GM21367 (cell line): ENCODE results near the gene ARHGAP26.
"Not testable (repeated sequence)": the region's sequence is repeated elsewhere in the genome, so short reads cannot be mapped to it uniquely, and the experiment has no call there.

Experiments
- ATAC-seq: cut with Tn5 transposase; IDR thresholded peaks from one replicate; pipeline ENCODE4 v1.9.1; 2021; ENCODE audit not compliant: unreplicated experiment

ARHGAP26 gene

GRCh38 chr5:142978726-142979125 is 208.5 kb downstream of the ARHGAP26 start:
- no peak for ATAC-seq

DNA sequence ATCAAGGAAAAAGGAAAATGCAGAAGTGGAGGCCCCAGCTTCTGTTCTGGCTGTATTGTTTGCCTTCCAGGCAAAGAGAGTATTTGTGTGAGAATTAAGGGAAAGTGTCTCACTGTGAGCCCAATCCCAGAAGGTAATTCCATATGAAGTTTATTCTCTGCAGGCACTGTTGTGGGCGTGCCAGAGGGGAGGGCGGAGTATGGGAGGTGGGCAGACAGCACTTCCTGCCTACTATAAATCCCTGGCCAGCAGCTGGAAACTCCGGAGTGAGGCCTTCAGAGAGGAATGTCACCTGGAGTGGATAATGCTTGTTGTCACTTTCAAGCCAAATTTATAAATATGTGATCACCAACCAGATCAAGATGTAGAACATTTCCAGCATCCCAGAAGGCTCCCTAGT is 209.5 kb downstream of the ARHGAP26 start:
- ATAC-seq: no peak

DNA sequence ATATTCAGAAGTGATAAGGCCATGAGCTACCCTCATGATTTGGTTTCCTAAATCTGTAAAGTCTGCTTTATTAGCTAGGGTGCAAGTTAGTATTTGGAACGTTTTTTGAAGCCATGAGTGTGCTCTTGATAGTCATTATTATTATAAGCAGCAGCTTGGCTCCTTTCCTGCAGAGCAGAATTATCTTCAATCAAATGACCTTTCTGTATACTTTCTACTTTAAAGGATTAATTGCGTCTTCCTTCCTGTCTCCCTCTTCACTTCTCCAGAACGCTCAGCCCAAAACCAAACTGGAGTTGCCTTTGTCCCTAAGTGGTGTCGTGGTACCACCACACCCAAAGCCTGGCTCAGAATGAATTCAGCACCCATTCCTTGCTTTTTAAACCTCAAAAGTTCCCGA is 211.3 kb downstream of the ARHGAP26 start:
- no peak for ATAC-seq

- no peak for ATAC-seq
Measured at GRCh38 chr5:142981886-142982820, 212.0 kb downstream of the ARHGAP26 start.

DNA sequence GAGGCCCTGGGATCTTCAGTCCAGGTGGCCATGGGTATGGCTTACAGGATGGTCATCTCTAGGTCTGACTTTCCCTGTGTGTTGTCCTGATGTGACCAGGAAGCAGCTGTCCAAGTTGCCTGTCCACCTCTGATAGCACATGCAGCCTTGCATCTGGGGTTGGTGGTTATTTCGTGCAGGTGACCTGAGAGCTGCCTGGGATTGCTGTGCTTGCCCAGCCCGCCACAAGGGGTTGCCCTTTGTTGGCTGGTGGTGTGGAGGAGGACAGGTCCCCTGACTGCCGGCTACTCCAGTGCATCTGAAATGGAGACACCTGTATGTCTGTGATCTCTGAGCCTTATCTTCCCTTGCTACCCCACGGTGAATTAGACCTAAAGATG is 212.6 kb downstream of the ARHGAP26 start:
- ATAC-seq: no peak

DNA sequence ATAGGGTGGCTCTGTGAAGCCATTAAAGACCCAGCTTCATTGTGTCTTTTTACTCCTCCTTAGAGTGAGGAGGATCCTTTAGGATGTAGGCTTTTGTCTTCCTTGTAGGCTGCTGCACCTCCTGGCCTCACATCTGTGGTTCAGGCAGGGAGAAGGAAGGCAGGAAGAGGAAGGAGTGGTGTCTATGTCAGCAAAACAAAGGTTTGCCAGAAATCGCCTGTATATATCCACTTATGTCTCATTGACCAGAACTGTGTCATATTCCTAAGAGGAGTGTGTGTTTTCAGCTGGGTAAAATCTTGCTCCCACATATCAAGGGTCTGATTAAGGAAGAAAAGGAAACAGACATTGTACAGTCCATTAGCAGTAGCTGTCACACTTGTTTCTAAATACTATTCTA is 213.8 kb downstream of the ARHGAP26 start:
- no peak for ATAC-seq

DNA sequence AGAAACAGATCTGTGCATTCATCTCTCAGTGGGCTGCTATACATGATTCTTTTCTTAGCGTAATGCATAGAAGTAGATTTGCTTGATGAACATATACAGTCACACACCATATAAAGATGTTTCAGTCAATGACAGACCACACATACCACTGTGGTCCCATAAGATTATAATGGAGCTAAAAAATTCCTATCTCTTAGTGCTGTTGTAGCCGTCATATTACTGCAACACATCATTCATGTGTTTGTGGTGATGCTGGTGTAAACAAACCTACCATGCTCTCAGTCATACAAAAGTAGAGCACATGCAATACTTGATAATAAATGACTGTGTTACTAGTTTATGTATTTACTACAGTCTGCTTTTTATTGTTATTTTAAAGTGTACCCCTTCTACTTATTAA is 214.3 kb downstream of the ARHGAP26 start:
- ATAC-seq: no peak

- ATAC-seq: not testable (repeated sequence)
Measured at GRCh38 chr5:142989270-142989669, 219.1 kb downstream of the ARHGAP26 start.

- not testable (repeated sequence) for ATAC-seq
Measured at GRCh38 chr5:142990073-142990472, 219.9 kb downstream of the ARHGAP26 start.

DNA sequence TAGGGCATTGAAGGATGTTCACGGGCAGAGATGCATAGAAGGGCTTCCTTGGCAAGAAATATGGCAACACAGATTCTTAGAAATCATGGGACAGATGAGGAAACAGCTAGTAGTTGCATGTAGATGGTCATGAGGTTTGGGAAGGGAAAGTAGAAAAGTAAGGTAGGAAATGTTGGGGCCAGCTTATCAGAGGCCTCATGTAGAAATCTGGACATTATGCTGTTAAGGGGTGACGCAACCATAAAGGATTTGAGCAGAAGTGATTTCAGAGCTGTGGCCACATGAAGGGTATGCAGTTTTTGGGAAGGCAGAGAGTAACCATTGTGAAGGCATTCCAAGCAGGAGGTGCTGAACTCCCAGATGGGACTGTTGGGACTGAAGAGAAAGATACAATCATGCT is 224.0 kb downstream of the ARHGAP26 start:
- ATAC-seq: no peak

DNA sequence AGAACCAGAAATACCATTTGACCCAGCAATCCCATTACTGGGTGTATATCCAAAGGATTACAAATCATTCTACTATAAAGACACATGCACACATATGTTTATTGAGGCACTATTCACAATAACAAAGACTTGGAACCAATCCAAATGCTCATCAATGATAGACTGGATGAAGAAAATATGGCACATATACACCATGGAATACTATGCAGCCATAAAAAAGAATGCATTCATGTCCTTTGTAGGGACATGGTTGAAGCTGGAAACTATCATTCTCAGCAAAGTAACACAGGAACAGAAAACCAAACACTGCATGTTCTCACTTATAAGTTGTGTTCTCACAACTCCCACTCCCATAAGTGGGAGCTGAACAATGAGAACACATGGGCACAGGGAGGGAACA is 225.4 kb downstream of the ARHGAP26 start:
- ATAC-seq: not testable (repeated sequence)

DNA sequence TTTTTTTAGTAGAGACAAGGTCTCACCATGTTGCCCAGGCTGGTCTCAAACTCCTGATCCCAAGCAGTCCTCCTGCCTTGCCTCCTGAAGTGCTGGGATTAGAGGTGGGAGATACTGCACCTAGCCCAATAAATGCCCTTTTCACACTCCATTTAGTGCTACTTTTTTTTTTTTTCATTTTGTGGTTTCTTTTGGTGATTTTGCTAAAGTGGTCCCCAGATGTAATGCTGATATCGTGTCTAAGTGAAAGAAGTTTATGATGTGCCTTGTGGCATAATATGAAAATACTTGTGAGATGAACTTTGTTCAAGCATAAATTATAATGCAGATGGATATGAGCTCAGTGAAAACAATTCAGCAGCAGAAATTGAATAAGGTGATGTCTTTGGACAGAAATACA is 227.4 kb downstream of the ARHGAP26 start:
- no peak for ATAC-seq

DNA sequence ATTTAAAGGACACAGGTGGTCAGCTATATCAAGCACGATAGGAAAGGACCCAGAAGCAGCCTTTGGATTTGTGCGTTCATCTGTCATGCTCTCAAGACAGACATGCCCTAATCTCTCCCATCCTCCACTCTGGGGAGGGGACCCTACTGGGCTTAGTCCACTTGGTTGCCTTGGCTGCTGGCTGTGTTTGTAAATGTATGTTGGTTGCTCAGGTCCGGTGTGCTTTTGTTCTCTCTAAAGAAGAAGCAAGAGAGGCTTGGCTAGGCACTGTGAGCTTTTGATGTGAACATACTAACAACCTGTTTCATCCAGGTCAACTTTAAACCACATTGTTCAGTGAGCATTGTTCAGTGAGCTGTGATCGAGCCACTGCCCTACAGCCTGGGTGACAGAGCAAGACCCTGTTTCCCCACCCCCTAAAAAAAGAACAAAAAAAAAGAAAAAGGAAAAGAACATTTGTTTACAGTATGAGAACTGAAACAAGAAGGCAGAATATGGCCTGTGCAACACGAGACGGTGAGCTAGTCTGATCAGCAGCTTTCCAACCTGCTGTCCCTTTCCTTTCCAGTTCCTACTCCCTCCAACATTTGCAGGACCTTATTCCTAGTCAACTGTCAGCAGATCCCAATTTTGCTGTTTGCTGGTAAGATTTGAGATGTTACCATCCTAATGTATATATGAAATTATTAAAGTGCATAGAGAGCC is 228.3 kb downstream of the ARHGAP26 start:
- peak; percentile 33 for ATAC-seq

DNA sequence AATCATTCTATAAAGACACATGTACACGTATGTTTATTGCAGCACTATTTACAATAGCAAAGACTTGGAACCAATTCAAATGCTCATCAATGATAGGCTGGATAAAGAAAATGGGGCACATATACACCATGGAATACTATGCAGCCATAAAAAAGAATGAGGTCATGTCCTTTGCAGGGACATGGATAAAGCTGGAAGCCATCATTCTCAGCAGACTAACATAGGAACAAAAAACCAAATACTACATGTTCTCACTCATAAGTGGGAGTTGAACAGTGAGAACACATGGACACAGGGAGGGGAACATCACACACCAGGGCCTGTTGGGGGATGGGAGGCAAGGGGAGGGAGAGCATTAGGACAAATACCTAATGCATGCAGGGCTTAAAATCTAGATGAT is 230.4 kb downstream of the ARHGAP26 start:
- not testable (repeated sequence) for ATAC-seq

DNA sequence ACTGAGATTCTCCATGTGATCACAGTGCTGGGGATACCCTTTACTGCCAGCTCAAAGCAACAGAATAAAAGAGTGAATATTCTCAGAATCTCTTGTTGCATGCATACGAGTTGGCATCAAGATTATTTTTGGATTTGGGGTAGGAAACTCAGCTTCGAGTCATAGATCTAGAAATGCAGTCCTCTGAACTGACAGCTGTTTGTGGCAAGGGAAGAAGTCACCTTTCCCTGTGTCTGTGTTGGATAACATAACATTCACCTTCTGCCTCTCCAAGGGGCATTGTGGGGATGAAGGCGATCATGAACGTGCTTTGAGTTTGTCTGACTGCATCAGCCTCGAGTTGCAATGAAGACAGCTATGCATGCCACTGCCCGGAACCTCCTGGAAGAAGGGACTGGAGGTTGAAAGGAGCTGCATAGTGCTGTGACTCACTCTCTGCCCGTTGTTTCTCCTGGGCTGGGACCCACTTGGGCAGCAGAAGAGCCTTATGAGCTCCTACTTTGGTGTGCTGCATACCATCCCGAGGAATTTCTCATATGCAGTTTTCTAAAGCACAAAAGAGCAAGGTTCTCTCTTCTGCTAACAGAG is 231.7 kb downstream of the ARHGAP26 start:
- no peak for ATAC-seq

GRCh38 chr5:143002459-143003327 is 232.5 kb downstream of the ARHGAP26 start:
- peak; percentile 68 for ATAC-seq

DNA sequence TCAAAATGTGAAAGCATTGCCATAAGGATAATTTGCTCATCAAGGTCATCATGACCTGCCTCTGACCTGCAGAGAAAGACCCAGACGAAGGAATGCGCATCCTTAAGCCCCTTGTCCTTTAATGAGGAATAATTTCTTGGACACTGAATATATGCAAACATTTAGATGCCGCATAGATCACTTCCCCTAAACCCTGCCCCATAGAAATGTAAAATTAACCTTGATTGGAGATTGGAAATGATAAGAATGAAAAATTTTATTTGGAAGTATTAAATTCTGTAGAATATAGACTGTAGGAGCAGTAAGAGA is 233.1 kb downstream of the ARHGAP26 start:
- ATAC-seq: no peak

- no peak for ATAC-seq
Measured at GRCh38 chr5:143004361-143005145, 234.4 kb downstream of the ARHGAP26 start.

GRCh38 chr5:143006501-143006900 is 236.3 kb downstream of the ARHGAP26 start:
- ATAC-seq: no peak

- ATAC-seq: no peak
Measured at GRCh38 chr5:143008032-143008431, 237.9 kb downstream of the ARHGAP26 start.
